HG03095 (cell line): ENCODE results near the gene SAMD5.
"Not testable (repeated sequence)": the region's sequence is repeated elsewhere in the genome, so short reads cannot be mapped to it uniquely, and the experiment has no call there.

ENCODE experiments used
- ATAC-seq: cut with Tn5 transposase; IDR thresholded peaks from one replicate; pipeline ENCODE4 v1.9.1; 2021; ENCODE audit warnings: moderate library complexity; ENCODE audit not compliant: unreplicated experiment

SAMD5 gene

DNA sequence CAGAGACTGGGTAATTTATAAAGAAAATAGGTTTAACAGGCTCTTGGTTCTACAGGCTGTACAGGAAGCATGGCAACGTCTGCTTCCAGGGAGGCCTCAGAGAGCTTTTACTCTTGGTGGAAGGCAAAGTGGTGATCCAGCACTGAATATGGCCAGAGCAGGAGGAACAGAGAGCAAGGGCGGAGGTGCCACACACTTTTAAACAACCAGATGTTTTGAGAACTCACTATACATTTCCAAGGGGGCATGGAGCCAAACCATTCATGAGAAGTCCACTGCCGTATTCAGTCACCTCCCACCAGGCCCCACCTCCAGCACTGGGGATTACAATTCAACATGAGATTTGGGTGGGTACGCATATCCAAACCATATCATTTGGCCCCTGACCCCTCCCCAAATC is 18.7 kb downstream of the SAMD5 start:
- ATAC-seq: no peak

DNA sequence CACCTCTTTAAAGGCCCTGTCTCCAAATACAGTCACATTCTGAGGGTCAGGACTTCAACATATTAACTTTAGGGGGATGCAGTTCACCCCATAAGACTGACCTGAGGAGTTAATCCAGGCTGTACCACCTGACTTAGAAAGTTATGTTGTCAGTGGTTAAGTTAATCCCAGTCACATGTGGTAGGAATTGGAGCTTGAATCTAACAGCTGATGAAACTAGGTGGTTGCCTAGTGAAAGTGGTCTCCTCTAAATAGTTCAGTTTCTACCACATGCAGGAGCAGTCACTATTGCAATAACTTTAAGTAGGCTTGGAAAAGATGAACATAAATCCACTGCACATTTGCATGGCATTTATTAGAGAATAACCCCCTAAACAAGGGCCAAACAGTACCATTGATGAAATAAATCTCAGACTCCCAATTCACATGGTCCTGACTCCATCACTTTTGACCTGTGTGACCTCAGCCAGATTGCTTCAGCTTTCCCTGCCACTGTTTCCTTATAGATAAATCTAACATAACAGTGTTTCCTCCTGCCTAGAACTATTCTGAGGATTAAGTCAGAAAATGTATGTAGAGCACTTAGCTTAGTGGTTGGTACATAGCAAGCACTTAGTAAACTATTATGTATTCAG is 20.1 kb downstream of the SAMD5 start:
- no peak for ATAC-seq

DNA sequence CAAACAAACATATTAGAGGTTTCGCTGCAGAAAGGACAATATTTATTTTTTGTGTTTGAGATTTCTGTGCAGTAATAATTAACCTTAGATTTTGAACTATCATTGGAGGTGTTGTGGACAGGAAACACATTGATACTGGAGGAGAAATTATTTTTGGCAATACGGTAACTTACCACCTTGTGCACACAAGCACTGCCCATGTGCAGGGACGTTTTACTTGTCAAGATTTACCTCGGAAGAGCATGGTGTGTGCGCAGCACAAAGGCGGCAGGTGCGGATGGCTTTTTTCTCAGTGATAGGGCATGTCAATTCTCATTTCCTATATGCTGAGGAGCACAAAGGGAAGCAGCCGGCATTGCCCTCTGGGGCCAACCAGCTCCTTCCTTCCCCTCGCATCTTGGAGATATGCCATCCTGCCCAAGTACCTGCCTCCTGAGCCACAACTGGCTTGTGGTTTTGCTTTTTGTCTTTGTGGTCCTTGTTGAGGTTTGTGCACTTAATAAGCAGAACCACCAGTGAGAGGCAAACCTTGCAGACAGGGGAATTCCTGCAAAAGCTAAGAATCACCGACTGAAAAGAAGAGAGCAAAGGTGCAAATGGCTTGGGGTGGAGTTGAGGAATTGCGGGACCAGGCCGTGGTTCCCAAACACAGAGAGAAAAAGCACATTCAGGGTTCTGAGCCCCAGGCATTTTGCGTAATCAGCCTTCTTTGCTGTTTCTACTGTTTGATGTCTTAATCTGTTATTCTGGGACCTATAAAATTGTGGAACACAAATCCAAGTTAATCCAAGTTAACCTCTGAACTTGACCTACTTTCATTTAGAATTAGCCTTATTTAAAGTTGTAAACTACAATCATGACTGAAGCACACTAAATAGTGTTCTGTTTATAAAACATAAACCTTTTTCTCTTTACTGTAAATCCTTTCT is 21.9 kb downstream of the SAMD5 start:
- no peak for ATAC-seq

DNA sequence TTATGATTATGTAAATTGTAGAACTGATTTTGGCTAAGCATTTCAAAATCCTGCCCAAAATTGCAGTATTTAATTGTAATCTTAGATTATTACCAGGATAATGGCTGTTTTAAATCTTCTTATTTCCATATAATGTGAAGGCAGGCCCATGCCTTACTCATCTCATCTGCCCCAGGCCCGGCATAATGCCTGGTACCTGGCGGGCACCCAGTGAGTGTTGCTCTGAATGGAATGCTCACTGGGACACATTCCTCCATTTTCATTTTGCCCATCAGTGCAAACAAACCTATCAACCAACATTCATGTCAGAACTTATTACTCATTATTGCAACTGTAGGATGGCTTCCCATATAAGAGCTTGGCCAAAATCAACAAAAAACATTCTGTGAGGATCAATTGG is 22.8 kb downstream of the SAMD5 start:
- ATAC-seq: no peak

DNA sequence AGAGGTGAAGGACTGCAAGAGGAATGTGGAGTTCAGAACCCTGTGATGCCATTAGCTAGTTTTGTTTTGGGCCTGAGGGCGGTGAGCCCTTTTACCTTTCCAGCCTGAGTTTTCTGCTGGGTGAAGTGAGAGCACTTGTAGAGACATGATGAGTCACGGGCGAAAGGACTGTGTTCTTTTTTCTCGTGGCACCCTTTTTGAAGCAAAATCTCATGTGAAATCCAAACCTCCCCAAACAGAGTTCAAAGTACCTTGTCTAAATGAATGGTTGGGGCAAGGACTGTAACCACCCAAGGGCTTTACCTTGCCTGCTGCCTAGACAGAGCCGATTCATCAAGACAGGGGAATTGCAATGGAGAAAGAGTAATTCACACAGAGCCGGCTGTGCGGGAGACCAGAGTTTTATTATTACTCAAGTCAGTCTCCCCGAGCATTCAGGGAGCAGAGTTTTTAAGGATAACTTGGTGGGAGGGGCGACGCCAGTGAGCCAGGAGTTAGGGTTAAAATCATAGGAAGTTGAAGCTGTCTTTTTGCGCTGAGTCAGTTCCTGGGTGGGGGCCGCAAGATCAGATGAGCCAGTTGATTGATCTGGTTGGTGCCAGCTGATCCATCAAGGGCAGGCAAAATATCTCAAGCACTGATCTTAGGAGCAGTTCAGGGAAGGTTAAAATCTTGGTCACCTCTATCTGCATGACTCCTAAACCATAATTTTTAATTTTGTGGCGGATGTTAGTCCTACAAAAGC is 25.8 kb downstream of the SAMD5 start:
- no peak for ATAC-seq

DNA sequence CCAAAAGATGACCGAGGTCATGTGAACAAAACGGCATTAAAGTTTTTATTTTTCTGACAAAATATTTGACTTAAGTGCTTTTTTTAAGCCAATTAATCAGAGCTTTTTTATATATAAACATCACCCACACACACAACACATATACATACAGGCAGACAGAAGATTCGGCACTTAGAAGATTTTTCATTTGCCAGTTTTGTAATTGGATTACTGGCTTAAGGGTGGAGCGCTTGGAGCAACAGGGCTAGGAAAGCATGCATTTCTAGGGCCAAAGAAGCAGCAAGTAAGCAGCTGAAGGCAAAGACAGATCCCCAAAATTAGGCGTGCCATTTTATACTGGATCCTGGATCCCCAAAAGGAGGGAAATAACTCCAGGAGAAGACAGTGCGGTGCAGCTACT is 30.3 kb downstream of the SAMD5 start:
- ATAC-seq: no peak

DNA sequence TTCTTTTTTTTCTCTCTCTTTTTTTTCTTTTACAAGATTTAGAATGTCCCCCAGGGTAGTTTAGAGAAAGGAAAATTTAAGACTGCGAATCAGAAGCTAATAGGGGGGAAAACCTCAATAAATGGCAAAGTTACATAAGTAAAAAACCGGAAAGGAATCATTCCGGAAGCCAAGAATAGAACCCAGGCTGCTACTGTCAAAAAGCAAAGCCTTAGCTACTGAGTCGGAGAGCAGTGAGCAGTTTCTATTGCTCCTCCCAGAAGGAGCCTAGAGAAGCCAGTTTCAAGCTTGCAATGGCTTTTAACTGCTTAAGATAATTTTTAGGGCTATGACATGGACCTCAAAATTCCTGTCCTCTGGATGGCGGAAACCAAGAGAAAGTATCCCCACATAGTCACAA is 31.6 kb downstream of the SAMD5 start:
- ATAC-seq: no peak

DNA sequence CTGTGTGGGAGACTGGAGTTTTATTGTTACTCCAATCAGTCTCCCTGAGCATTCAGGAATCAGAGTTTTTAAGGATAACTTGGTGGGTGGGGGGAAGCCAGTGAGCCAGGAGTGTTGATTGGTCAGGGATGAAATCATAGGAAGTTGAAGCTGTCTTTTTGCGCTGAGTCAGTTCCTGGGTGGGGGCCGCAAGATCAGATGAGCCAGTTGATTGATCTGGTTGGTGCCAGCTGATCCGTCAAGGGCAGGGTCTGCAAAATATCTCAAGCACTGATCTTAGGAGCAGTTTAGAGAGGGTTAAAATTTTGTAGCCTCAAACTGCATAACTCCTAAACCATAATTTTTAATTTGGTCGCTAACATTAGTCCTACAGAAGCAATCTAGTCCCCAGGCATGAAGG is 33.9 kb downstream of the SAMD5 start:
- not testable (repeated sequence) for ATAC-seq

DNA sequence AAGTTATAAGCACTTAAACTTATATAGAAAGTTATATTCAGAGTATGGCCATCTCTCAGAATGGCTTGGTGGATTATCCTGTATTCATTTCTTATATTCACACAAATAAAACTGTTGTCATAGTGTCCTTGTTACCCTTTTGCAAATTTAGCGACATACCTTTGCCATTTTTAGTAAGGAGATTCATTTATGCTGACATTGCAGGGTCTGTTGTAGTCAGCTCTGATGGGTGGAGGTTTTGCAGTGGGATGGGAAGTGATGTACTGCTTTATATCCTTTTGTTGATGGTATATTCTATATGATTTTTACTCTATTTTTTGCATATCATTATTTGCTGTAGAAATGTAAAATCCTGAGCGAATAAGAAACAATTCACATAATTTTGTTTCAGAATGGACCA is 35.9 kb downstream of the SAMD5 start:
- no peak for ATAC-seq

DNA sequence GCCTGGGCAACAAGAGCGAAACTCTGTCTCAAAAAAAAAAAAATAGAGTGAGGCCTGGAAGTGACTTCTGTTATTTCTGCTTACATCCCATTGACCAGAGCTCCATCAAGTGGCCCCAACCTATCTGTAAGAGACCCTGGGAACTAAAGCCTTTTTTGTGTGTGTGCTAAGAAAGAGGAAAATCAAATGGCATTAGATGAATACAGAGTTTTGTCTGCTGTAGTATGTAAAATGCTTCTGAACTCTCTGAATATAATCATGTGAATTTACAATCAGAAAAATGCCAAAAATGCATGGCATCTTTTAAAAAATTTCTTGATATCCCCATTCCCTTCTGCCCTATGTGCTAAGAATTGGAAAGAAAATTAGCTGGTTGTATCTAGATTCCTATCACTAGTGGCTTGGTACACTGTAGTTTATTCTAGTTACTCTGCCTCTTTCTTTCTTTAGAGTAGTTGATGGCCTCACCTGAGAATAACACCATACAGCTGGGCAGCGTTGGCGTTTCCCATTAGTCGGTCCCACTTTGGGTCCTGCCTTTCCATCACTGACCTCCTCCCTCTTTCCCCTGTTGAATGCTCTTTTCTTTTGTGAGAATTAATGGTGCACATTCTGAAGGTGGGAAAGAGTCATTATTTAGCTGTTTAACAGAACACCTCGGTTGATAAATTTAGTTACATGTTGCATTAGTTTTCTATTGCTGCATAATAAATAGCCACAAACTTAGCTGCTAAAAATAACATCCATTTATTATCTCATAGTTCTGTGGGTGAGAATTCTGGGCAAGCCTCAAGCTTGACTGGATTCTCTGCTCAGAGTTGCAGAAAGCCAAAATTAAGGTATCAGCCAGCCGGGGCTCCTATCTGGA is 38.2 kb downstream of the SAMD5 start:
- no peak for ATAC-seq

DNA sequence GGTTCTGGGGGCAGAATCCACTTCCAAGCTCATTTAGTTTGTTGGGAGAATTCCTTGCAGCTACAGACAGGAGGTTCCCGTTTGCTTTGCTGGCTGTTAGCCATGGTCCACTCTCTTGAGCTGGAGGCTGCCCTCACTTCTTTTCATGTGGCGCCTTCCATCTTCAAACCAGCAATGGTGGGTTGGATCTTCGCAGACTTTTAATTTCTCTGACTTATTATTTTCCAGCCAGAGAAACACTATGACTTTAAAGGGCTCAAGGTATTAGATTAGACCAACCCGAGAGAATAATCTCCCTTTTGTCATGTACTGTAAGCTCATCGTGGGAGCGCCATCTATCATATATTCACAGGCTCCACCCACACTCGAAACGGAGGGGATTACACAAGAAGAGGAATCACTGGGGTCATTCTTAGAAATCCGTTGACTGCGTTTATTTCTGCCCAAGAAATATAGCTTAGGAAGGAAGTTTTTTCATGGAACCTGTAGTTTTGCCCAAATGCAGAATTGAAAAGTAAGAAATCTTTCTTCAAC is 38.9 kb downstream of the SAMD5 start:
- ATAC-seq: no peak

DNA sequence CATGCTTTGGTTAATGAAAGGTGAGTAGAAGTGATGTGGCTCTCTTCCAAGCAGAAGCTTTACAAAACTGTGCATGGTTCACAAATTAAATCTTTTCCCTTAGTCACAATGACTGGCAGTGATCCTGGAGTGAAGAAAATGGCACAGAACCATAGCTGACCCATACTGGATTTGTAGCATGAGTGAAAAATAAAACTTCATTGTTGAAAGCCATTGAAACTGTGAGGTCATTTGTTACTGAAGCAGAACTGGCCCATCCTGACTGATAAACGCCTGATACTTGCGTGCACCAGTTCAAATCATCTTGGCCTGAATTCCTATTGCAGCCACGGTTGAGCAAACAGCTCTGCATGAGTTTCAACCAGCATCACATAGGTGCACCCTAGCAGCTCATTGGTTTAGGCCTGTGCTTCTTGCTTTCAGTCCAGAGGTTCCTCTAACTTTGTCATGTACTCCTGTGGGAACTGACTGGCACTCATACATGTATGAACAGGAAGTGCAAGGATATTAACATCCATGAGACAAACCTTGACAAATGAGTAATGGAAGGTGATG is 40.5 kb downstream of the SAMD5 start:
- ATAC-seq: no peak

DNA sequence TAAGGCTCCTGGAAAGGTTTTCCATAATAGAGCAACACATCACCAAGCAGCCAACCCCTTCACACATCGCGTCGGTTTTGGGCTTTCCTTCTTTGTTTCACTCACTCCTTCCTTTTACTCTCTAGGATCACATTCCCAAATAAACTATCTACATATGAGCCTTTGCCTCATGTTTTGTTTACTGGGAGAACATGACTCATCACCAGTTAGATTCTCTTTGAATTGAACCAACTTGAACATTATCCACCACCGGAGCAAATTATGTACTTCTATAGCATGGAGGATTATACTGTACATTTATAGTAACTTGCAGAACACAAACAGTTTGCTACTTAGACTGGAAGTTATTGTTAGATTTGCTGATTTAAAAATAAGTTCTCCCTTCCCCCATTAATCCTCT is 41.0 kb downstream of the SAMD5 start:
- ATAC-seq: no peak

DNA sequence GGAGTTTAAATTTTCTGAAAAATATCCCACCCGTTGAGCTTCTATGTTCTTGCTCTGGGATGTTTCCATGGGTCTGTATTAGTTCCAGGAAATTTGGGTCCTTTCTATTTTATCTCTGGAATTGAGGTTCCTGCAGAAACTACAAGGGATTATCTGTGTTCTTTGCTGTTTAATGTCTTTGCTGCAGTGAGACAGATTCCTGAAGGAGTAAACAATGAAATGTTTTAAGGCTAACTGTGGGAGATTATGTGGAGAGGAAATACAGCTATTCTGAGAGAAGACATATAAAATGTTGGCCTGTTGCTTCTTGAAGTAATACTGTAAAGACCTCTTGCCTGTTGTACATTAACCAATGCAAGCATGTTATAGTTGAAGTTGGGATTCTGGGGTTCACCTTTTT is 43.5 kb downstream of the SAMD5 start:
- ATAC-seq: no peak

DNA sequence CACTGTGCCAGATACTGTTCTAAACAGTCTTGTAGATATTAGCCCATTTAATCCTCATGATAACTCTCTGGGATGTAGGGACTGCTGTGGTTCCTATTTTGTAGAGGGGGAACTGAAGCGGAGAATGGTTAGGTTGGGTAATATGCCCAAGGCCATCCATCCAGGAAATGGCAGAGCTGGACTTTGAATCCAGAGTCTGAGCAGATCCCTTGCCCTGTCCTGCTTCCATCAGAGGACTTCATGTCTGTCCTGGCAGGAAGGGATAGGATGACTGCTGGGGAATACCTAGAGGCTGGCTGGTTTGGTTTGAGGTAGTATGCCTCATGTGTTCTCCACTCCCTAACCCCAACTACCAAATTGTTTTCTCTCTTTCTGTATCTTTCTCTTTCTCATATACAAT is 44.6 kb downstream of the SAMD5 start:
- no peak for ATAC-seq

DNA sequence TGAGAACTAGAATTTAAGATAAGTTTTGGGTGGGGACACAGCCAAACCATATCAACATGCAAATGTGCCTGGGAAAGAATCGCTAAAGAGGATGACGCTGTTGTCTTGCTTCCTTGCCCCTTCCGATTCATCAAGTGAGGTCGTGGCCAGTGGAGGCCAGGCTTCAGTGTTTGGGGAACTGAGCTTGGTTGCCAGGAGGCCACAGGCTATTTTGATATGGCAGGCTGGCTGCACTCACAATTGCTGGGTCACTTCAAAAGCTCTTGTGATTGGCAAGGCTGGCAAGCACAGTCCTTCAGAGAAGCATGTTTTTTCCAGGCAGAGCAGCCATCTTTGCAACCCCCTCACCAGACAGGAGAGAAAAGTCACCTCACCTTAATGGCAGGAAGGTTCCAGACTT is 45.8 kb downstream of the SAMD5 start:
- no peak for ATAC-seq

DNA sequence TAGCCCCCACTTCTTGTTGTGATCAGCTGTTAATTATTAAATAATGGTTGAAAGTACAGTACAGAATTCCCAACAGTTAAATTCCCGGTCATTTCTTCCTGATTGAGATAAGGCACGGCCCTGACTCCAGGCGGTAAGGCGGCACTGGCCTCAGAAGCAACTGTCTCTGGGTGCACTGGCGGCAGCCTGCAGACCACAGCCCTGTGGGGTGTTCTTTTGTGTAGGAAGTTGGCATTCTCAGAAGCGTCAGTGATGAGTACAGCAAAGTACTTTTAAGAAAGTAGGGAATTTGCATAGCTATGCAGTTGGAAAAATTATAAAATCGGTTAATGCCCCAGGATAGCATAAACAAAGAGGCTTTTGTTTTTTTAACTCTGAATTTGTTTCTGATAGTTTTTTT is 50.5 kb downstream of the SAMD5 start:
- no peak for ATAC-seq

DNA sequence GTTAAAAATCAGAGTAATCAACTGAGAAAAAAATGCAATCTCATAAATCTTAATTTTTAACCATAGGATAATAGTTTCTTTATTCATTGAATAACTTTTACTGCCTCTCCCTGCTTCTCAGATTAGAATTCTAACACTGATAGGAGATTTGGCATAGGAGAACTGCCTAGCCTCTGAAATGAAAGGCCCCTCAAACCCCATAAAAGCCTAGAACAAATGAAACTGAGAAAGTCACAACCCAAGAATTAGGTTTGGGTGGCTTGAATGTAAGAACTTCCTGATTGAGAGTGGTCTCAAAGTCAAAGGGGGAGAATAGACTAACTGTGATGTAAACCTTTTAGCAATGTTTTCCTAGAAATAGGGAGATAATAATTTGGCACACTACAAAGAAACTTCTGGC is 52.2 kb downstream of the SAMD5 start:
- ATAC-seq: no peak

DNA sequence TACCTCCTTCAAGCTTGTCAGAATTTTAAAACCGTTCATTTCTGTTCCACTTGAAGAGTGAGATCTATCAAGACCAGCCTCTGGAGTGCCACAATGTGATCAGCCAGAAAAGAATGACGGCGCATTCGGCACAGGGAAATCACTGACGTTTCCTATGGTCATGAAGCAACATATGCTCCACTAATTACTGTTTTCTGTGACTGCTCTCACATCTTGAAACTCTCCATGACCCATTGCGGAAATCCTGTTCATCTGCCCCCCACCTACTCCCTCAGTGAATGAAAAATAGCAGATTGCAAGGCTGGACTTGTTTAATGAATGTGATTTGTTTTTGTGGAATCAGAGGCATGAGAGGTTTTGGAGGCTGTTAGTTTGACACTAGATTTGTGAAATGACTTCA is 53.2 kb downstream of the SAMD5 start:
- ATAC-seq: no peak

DNA sequence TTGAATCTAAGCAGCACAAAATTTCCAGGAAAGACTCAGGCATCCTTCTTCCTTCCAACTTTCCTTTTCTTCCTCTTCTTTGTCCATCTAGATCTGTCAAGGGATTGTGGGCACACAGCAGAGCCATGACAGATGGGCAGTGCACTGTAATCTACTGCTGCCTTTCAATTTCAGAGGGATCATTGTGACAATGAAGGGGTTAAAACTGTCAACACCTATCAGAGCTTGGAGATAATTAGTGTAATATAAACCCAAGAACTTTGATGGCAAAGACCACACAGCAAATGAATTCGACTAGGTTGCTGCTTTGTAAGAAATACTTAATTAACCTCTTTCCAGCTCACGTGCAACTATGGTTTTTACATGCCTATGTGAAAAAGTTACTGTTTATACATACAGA is 55.0 kb downstream of the SAMD5 start:
- no peak for ATAC-seq
